Stimulated activated naive CD4-positive, alpha-beta T cell (primary cell): ENCODE measurements around the gene TRMT44.

ENCODE experiments used
- DNase-seq, 6 experiments: peaks; one replicate each; lab custom pipeline; 2025; lab: John Stamatoyannopoulos, UW

Gene TRMT44

GRCh38 chr4:8435656-8436121, 4.9 kb upstream of the TRMT44 start:
- DNase-seq: peak in 4 of 6 experiments; percentile 2 to 48 (median 6)

- no peak for DNase-seq
These were observed 3.3 kb upstream of the TRMT44 start for GRCh38 chr4:8437281-8437680.

- no peak for DNase-seq
These were observed 1.8 kb upstream of the TRMT44 start for GRCh38 chr4:8438743-8439142.

- DNase-seq: no peak
These were observed 1.4 kb upstream of the TRMT44 start for GRCh38 chr4:8439168-8439567.

- no peak for DNase-seq
These were observed 574 bp upstream of the TRMT44 start for GRCh38 chr4:8439914-8440491.

- DNase-seq: no peak
These were observed 1.0 kb downstream of the TRMT44 start for GRCh38 chr4:8441499-8442091.

- no peak for DNase-seq
These were observed 2.2 kb downstream of the TRMT44 start for GRCh38 chr4:8442596-8443358.

- DNase-seq: no peak
These were observed 3.2 kb downstream of the TRMT44 start for GRCh38 chr4:8443801-8444200.

GRCh38 chr4:8446122-8446521, 5.5 kb downstream of the TRMT44 start:
- DNase-seq: no peak

GRCh38 chr4:8451440-8452182, 11.0 kb downstream of the TRMT44 start:
- no peak for DNase-seq

- DNase-seq: no peak
These were observed 13.4 kb downstream of the TRMT44 start for GRCh38 chr4:8453957-8454356.

- DNase-seq: no peak
These were observed 17.2 kb downstream of the TRMT44 start for GRCh38 chr4:8457646-8458252.

- DNase-seq: no peak
These were observed 19.4 kb downstream of the TRMT44 start for GRCh38 chr4:8459867-8460445.

GRCh38 chr4:8461086-8461485, 20.5 kb downstream of the TRMT44 start:
- DNase-seq: no peak

- DNase-seq: no peak
These were observed 21.0 kb downstream of the TRMT44 start for GRCh38 chr4:8461616-8462015.

GRCh38 chr4:8463811-8464210, 23.2 kb downstream of the TRMT44 start:
- no peak for DNase-seq

- no peak for DNase-seq
These were observed 23.8 kb downstream of the TRMT44 start for GRCh38 chr4:8464381-8464780.

- DNase-seq: no peak
These were observed 25.3 kb downstream of the TRMT44 start for GRCh38 chr4:8465615-8466611.

- no peak for DNase-seq
These were observed 26.4 kb downstream of the TRMT44 start for GRCh38 chr4:8467016-8467415.

- DNase-seq: peak in 5 of 6 experiments; percentile 6 to 47 (median 12)
These were observed 28.4 kb downstream of the TRMT44 start for GRCh38 chr4:8468746-8469535.
